Measurements from ENCODE around the gene OR10H1.

GRCh38 chr19:15811476-15811875, 4.0 kb downstream of the OR10H1 start:
- TF ChIP-seq POLR2A (IDR thresholded peaks at IDR 0.05) (no peak), CTCF (IDR thresholded peaks at IDR 0.05) (no peak), POLR2AphosphoS5 (IDR thresholded peaks at IDR 0.05) (no peak), EP300 (IDR thresholded peaks at IDR 0.05) (no peak)

Data from suprapubic skin (tissue), 4 donors.